ENCODE results near the gene MAGEC1.
"Not testable (repeated sequence)": the region's sequence is repeated elsewhere in the genome, so short reads cannot be mapped to it uniquely, and the experiment has no call there.

Gene MAGEC1, protein sequence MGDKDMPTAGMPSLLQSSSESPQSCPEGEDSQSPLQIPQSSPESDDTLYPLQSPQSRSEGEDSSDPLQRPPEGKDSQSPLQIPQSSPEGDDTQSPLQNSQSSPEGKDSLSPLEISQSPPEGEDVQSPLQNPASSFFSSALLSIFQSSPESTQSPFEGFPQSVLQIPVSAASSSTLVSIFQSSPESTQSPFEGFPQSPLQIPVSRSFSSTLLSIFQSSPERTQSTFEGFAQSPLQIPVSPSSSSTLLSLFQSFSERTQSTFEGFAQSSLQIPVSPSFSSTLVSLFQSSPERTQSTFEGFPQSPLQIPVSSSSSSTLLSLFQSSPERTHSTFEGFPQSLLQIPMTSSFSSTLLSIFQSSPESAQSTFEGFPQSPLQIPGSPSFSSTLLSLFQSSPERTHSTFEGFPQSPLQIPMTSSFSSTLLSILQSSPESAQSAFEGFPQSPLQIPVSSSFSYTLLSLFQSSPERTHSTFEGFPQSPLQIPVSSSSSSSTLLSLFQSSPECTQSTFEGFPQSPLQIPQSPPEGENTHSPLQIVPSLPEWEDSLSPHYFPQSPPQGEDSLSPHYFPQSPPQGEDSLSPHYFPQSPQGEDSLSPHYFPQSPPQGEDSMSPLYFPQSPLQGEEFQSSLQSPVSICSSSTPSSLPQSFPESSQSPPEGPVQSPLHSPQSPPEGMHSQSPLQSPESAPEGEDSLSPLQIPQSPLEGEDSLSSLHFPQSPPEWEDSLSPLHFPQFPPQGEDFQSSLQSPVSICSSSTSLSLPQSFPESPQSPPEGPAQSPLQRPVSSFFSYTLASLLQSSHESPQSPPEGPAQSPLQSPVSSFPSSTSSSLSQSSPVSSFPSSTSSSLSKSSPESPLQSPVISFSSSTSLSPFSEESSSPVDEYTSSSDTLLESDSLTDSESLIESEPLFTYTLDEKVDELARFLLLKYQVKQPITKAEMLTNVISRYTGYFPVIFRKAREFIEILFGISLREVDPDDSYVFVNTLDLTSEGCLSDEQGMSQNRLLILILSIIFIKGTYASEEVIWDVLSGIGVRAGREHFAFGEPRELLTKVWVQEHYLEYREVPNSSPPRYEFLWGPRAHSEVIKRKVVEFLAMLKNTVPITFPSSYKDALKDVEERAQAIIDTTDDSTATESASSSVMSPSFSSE

DNA sequence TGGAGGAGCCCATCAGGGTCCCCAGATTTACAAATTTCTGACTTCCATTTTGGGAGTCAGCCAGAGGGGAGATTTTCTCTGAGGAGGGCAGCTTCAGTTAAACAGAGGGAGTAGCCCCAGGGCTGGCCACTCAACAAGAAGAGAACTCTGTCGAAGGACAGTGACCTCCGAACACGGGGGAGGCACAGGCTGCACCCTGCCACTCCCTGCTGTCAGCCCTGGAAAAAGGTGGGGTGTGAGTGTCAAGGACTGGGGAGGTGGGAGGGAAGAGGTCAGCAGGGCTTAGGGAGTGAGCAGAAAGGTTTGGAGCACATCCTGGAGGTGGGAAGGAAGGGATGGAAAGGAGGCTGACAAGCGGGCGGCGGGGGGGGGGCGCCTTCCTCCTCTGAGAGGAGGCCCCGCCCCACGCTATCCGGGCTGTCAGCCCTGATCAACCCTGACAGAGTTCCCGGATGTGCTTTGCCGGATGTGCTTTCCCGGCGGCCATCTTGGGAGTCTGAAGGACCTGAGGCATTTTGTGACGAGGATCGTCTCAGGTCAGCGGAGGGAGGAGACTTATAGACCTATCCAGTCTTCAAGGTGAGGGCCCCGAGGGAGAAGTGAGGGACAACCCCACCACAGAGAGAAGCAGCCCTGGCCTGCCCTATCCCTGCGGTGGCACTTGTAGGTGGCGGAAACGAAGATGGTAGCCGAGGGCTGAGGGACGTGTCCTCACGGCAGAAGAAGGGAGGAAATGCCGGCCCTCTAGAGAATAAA lies at the start of gene MAGEC1:
Gene MAGEC1, plus strand, starts transcription at position 495 of the 756 bp plus-strand sequence. CDS start 1,179 bp downstream, outside the sequence.
- DNase-seq, result no peak

GRCh38 chrX:141857479-141857878 lies 46.2 kb upstream of the MAGEC1 start:
- no peak for DNase-seq

DNA sequence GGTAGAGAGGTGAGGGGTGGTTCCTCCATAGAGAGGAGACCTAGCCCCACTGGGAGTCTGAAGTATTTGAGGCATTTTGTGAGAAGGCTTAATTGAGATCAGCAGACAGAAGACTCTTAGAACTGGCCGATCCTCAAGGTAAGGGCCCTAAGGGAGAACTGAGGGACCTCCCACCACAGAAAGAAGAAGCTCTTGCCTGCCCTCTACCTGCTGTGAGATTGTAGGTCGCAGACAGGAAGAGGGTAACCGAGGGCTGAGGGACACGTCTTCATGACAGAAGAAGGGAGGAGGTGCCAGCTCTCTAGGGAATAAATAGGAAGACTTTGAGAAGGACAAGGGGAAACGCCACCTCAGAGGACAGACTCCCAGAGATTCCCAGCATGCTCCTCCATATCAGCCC lies 24.1 kb upstream of the MAGEC1 start:
- DNase-seq, result no peak

GRCh38 chrX:141888811-141889210 lies 14.9 kb upstream of the MAGEC1 start:
- not testable (repeated sequence) for DNase-seq

DNA sequence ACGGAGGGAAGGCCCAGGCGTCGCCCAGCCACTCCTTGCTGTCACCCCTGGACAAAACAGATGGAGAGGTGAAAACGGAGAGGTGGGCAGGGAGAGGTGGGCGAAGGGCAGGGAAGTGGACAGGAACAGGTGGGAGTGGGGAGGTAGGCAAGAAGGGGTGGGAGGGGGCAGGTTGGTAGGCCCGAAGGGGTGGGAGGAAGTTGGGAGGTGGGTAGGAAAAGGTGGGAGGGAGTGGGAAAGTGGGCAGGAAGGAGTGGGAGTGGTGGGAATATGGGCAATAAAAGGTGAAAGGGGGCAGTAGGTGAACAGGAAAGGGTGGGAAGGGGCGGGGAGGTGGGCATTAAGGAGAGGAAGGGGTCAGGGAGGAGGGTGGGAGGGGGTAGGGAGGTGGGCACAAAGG lies 9.0 kb upstream of the MAGEC1 start:
- DNase-seq, result no peak

DNA sequence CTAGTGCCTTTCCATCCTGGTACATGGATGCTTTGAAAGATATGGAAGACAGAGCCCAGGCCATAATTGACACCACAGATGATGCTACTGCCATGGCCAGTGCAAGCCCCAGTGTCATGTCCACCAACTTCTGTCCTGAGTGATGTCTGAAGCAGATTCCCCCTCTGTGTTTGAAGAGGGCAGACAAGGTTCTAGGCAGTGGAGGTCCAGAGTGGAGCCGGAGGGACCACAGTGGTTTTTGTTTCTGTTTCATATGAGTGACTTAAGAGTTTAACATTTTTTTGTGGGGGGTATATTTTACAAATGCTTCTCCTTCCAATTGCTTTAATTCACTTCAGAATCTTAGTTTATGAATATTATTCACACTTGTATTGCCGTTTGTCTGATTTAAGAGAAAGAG lies 6.0 kb upstream of the MAGEC1 start:
- no peak for DNase-seq

DNA sequence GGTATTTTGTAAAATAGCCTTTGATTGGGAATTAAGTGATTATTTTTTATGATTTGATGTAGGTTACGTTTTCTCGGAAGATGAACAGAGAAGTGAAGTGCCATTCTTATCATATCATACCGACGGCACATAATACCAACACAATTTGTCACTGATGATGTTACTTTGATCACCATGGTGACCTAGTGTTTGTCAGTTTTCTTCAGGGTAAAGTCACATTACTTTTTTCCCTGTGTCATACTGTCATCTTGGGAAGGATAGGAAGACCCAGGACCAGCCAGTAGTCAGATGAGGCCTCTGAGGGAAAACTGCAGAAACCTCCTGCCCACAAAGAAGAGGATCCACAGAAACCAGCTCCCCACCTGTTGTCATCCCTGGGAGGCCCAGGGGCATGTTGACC lies 1.3 kb upstream of the MAGEC1 start:
- no peak for DNase-seq

GRCh38 chrX:141904262-141904661 lies 568 bp downstream of the MAGEC1 start:
- DNase-seq, result no peak

DNA sequence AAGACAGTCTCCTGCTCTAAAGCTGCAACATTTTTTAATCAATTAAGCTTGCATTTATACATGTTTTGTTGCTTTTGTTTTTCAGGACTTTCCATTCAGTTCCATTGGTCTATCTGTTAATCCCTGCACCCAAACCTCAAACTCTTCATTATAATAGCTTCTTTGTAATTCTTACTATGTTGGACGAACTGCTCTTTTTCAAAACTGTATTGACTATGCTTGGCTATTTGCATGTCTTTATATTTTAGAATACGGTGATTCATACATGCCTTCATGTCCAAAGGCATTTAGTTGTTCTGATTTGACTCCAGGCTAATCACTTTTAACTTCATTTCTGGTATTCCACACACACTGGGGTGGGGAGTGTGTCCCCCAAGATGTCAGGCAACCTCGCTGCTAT lies 14.1 kb downstream of the MAGEC1 start:
- DNase-seq, result no peak

- DNase-seq, result no peak
These were observed 20.6 kb downstream of the MAGEC1 start for GRCh38 chrX:141924293-141924692.

DNA sequence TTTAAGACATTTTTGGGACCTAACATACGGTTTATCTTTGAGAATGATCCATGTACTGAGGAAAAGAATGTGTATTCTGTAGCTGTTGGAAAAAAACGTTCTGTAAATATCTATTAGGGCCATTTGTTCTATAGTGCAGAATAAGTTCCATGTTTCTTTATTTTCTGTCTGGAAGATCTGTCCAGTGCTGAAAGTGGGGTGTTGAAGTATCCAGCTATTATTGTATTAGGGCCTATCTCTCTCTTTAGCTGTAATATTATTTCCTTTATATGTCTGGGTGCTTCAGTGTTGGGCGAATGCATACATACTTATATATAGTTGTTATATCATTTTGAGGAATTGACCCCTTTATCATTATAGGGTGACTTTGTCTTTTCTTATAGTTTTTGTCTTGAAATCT lies 24.7 kb downstream of the MAGEC1 start:
- DNase-seq, result no peak

- no peak for DNase-seq
These were observed 30.5 kb downstream of the MAGEC1 start for GRCh38 chrX:141934059-141934641.

DNA sequence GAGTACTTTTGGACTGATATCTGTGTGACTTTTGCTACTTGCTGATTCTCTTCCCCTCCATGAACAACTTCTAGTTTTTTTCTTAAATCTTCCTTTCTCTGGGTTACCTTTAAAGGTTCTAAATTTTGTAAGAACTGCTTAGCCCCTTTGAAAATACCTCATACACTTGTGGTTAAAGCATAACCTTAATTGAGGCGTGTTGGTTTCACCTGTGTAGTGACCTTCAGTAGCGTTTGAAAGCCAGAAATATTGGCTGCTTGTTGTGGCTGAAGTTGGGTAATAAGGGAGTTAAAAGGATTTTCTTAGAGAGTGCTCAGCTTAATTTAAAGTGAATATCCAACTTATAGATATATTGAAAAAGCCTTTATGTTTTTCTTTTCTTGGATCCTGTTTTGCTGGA lies 32.0 kb downstream of the MAGEC1 start:
- no peak for DNase-seq

- no peak for DNase-seq
These were observed 32.4 kb downstream of the MAGEC1 start for GRCh38 chrX:141936080-141936479.

DNA sequence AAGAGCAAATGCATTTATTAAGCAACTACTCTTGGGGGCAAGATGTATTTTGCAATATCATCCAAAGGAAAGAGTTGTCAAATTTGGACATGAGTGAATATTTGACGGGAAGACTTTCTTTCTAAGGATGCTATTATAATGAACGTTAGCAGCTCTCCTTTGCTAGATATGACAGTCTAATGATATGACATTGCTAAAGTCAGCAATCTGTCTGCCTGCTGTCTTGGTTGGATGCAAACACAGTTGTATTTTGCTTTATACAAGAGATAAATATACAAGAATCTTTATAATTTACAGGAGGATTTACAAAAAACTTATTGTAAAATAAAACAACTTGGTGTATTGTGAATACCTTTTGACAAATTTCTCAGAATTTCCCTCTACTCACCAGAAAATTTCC lies 37.5 kb downstream of the MAGEC1 start:
- DNase-seq, result no peak

DNA sequence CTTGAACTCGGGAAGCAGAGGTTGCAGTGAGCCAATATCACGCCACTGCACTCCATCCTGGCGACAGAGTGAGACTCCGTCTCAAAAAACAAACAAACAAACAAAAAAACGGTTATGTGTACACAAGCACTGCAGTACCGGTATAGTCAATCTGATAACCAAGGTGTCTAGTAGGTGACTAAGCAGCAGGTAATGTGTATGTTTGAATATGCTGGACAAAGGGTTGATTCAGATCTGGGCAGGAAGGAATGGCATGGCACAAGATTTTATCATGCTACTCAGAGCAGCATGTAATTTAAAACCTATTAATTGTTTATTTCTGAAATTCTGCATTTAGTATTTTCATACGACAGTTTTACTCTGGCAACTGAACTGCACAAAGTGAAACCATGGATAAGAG lies 41.7 kb downstream of the MAGEC1 start:
- no peak for DNase-seq

GRCh38 chrX:141947350-141947749 lies 43.7 kb downstream of the MAGEC1 start:
- no peak for DNase-seq

DNA sequence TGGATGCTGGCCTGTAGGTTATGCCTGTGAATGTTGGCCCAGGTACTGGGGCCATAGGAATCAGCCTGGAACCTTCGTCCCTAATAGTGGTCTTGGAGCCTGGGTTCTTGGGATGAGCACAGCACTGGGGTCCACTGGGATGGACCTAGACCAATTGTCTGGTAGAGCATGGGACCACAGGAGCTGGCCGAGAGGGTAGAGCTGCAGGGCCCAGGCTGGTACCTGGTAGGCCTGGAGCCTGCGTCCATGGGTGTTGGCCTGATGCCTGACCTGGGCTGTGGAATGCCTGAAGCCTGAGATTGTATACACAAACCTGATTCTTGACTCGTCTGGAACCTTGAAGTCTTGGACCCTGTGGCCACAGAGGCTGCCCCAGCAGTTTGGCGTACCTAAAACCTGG lies 48.9 kb downstream of the MAGEC1 start:
- DNase-seq, result no peak

- DNase-seq, result no peak
These were observed 55.0 kb downstream of the MAGEC1 start for GRCh38 chrX:141958675-141959074.

All from hematopoietic multipotent progenitor cell treated with erythropoietin and hydrocortisone succinate and interleukin-3 and kit ligand, for 6 days (in vitro differentiated cells).